ENCODE results near the gene SLC16A5. TPM values are rescaled to one million over a fixed set of nuclear protein-coding genes. Genes with fewer than 3 reads are reported as not detected.
A peak's percentile ranks its signal among the peaks of the same experiment; 100 is the strongest.

SLC16A5 gene
- total RNA-seq, 1 experiment from 2014 or later = 32.4 TPM

GRCh38 chr17:75131278-75132017, 43.7 kb downstream of the SLC16A5 start, which contains the start of gene NT5C (continued):
- TF ChIP-seq USF2 (CRISPR knock-in tag; IDR thresholded peaks at IDR 0.05) = peak; percentile 74
- peak; percentile 82; the same call in 1 of the 2 replicates for TF ChIP-seq E2F1 (CRISPR knock-in tag; IDR thresholded peaks at IDR 0.05)
- TF ChIP-seq SMAD4 (CRISPR knock-in tag; IDR thresholded peaks at IDR 0.05) = peak; percentile 77; the same call in 1 of the 2 replicates
- peak; percentile 68; the same call in 1 of the 2 replicates for TF ChIP-seq IRF1 (CRISPR knock-in tag; IDR thresholded peaks at IDR 0.05)
- peak; percentile 54; the same call in 1 of the 2 replicates for TF ChIP-seq ZNF281 (CRISPR knock-in tag; IDR thresholded peaks at IDR 0.05)
- TF ChIP-seq NR1H2 (CRISPR knock-in tag; IDR thresholded peaks at IDR 0.05) = no peak
- TF ChIP-seq ZNF416 (CRISPR knock-in tag; IDR thresholded peaks at IDR 0.05) = 0 out of 2 replicates have a peak, but pooled peaks have one; percentile 17
- TF ChIP-seq ZNF423 (CRISPR knock-in tag; IDR thresholded peaks at IDR 0.05) = peak; percentile 71
- TF ChIP-seq NFYB (CRISPR knock-in tag; conservative IDR thresholded peaks at IDR 0.05; ENCODE audit: low read depth) = peak; percentile 29; the same call in 1 of the 2 replicates
- TF ChIP-seq NR3C1 (CRISPR knock-in tag; conservative IDR thresholded peaks at IDR 0.05; ENCODE audit: low read depth) = no peak
- peak; percentile 49; the same call in 1 of the 2 replicates for TF ChIP-seq EMX1 (CRISPR knock-in tag; IDR thresholded peaks at IDR 0.05)
- TF ChIP-seq ZNF512 (CRISPR knock-in tag; IDR thresholded peaks at IDR 0.05; ENCODE audit: borderline replicate concordance) = no peak
- TF ChIP-seq HMGXB4 (CRISPR knock-in tag; IDR thresholded peaks at IDR 0.05) = peak; percentile 100
- no peak for TF ChIP-seq HMGA2 (CRISPR knock-in tag; IDR thresholded peaks at IDR 0.05)
- TF ChIP-seq FOXK1 (CRISPR knock-in tag; IDR thresholded peaks at IDR 0.05) = peak; percentile 83
- TF ChIP-seq ZNF396 (CRISPR knock-in tag; IDR thresholded peaks at IDR 0.05; ENCODE audit: borderline replicate concordance) = no peak
- peak; percentile 59 for TF ChIP-seq CTCF (IDR thresholded peaks at IDR 0.05)
- TF ChIP-seq MYBL2 (CRISPR knock-in tag; IDR thresholded peaks at IDR 0.05) = peak; percentile 90
- no peak for TF ChIP-seq GTF2I (CRISPR knock-in tag; conservative IDR thresholded peaks at IDR 0.05)
- peak; percentile 47; the same call in 1 of the 2 replicates for TF ChIP-seq KAT7 (CRISPR knock-in tag; IDR thresholded peaks at IDR 0.05; ENCODE audit: borderline replicate concordance)
- TF ChIP-seq NFE2L1 (CRISPR knock-in tag; IDR thresholded peaks at IDR 0.05) = peak; percentile 66
- TF ChIP-seq CREB1 (CRISPR knock-in tag; IDR thresholded peaks at IDR 0.05) = peak; percentile 82
- TF ChIP-seq CREM (CRISPR knock-in tag; IDR thresholded peaks at IDR 0.05) = peak; percentile 75; the same call in 1 of the 2 replicates
- no peak for TF ChIP-seq ZNF425 (CRISPR knock-in tag; conservative IDR thresholded peaks at IDR 0.05)
